Thymus (tissue), 11 donors: ENCODE measurements around the gene PSMC6. TPM values are rescaled to one million over a fixed set of nuclear protein-coding genes. Genes with fewer than 3 reads are reported as not detected.
A peak's percentile ranks its signal among the peaks of the same experiment; 100 is the strongest.

Source experiments
- DNase-seq, 9 donors: peaks; one replicate each; pipeline ENCODE4 v3.0.0-alpha.2; 2013; ENCODE audit warnings: low spot score in 9 of 9, low read depth in 6 of 9, missing footprints in 1 of 9
- H3K27ac ChIP-seq, 2 donors: one replicate each; pipeline ENCODE4 v1.5.1; 2013; ENCODE audit warnings: control low read depth in 1 of 2, low read depth in 1 of 2, low read length in 1 of 2, mild to moderate bottlenecking in 1 of 2, moderate library complexity in 1 of 2
- H3K27me3 ChIP-seq, 2 donors: one replicate each; pipeline ENCODE4 v1.5.1; 2013; ENCODE audit warnings: low read length in 1 of 2; ENCODE audit not compliant: control insufficient read depth in 2 of 2, insufficient read depth in 1 of 2
- H3K36me3 ChIP-seq, 2 donors: one replicate each; pipeline ENCODE4 v1.5.1; 2013; ENCODE audit warnings: low read length in 1 of 2, mild to moderate bottlenecking in 1 of 2, moderate library complexity in 1 of 2; ENCODE audit not compliant: control insufficient read depth in 2 of 2, insufficient read depth in 2 of 2
- H3K4me1 ChIP-seq, 2 donors: one replicate each; pipeline ENCODE4 v1.5.1; 2013; ENCODE audit warnings: low read length in 2 of 2; ENCODE audit not compliant: control insufficient read depth in 2 of 2, insufficient read depth in 2 of 2
- H3K4me3 ChIP-seq, 2 donors: one replicate each; pipeline ENCODE4 v1.5.1; 2013; ENCODE audit warnings: low read length in 2 of 2, control low read depth in 1 of 2, mild to moderate bottlenecking in 1 of 2
- H3K9me3 ChIP-seq, 2 donors: one replicate each; pipeline ENCODE4 v1.5.1; 2013; ENCODE audit warnings: low read length in 1 of 2, mild to moderate bottlenecking in 1 of 2; ENCODE audit not compliant: control insufficient read depth in 2 of 2, insufficient read depth in 1 of 2
- WGBS: extraction: QIAGEN DNeasy Blood & Tissue Kit; methylation state at CpG from one replicate; pipeline ENCODE4 v1.1.7; 2013; 5-methylcytosine and 5-hydroxymethylcytosine counted together
- polyA plus RNA-seq: library from polyadenylated mRNA; stranded (reverse); fragments of 200-250 nt; gene quantifications from one replicate; pipeline ENCODE4 v1.2.3, GENCODE V29; 2013
- total RNA-seq: library from RNA; stranded (reverse); fragments of 120-200 nt; gene quantifications from one replicate; pipeline ENCODE4 v1.2.4, GENCODE V29; 2013
- donor health status: healthy.

Gene PSMC6
- total and polyA plus RNA-seq, 2 donors, result 141 to 150 TPM

GRCh38 chr14:52686176-52686575 lies 20.8 kb upstream of the PSMC6 start:
- H3K27ac ChIP-seq, result no peak overlapping the region
- H3K4me3 ChIP-seq, result no peak overlapping the region
- WGBS, result 98% methylated on average over 1 of the region's 1 CpG
- peaks cover 0 to 2% of the 10 kb centered on the region in 2 donors for H3K4me1 ChIP-seq
- H3K36me3 ChIP-seq, result no peaks in the 10 kb centered on the region
- no peaks in the 10 kb centered on the region for H3K27me3 ChIP-seq
- H3K9me3 ChIP-seq, result no peaks in the 10 kb centered on the region
- DNase-seq, result no peak

GRCh38 chr14:52690983-52691760 lies 15.8 kb upstream of the PSMC6 start:
- Histone ChIP-seq H3K36me3 (no peaks in the 10 kb centered on the region), H3K27ac (no peak overlapping the region), H3K4me3 (no peak overlapping the region), H3K9me3 (no peaks in the 10 kb centered on the region), H3K4me1 (peaks cover 0 to 1% of the 10 kb centered on the region in 2 donors), H3K27me3 (no peaks in the 10 kb centered on the region)
- WGBS, result 96% methylated on average over 7 of the region's 7 CpGs
- no peak for DNase-seq

- no peak overlapping the region for H3K27ac ChIP-seq
- 70% methylated on average over 5 of the region's 5 CpGs for WGBS
- H3K27me3 ChIP-seq, result peaks cover 0 to 2% of the 10 kb centered on the region in 2 donors
- H3K4me1 ChIP-seq, result peaks cover 0 to 3% of the 10 kb centered on the region in 2 donors
- H3K36me3 ChIP-seq, result no peaks in the 10 kb centered on the region
- H3K4me3 ChIP-seq, result no peak overlapping the region
- peak in 1 of 9 donors; percentile 22 for DNase-seq
- H3K9me3 ChIP-seq, result no peaks in the 10 kb centered on the region
Observed at GRCh38 chr14:52692248-52692962, 14.6 kb upstream of the PSMC6 start.

- Histone ChIP-seq H3K27ac (no peak overlapping the region), H3K4me1 (peaks cover 0 to 3% of the 10 kb centered on the region in 2 donors), H3K4me3 (no peak overlapping the region), H3K36me3 (no peaks in the 10 kb centered on the region), H3K27me3 (peaks cover 0 to 2% of the 10 kb centered on the region in 2 donors), H3K9me3 (no peaks in the 10 kb centered on the region)
- 92% methylated on average over 3 of the region's 3 CpGs for WGBS
- no peak for DNase-seq
Observed at GRCh38 chr14:52693036-52693435, 14.0 kb upstream of the PSMC6 start.

- H3K4me3 ChIP-seq, result no peak overlapping the region
- WGBS, result 96% methylated on average over 7 of the region's 7 CpGs
Observed at GRCh38 chr14:52693532-52693931, 13.5 kb upstream of the PSMC6 start.

GRCh38 chr14:52694761-52695480 lies 12.1 kb upstream of the PSMC6 start:
- peak overlapping the region; percentile 78 to 89 for H3K4me3 ChIP-seq
- peak in 8 of 9 donors; percentile 33 to 82 (median 54) for DNase-seq
- H3K27me3 ChIP-seq, result peaks cover 0 to 2% of the 10 kb centered on the region in 2 donors
- H3K4me1 ChIP-seq, result peaks cover 0 to 3% of the 10 kb centered on the region in 2 donors
- no peaks in the 10 kb centered on the region for H3K9me3 ChIP-seq
- H3K36me3 ChIP-seq, result no peaks in the 10 kb centered on the region
- under 1% methylated on average over 46 of the region's 46 CpGs for WGBS
- peak overlapping the region; percentile 82 to 86 for H3K27ac ChIP-seq

More at GRCh38 chr14:52693532-52693931, 13.5 kb upstream of the PSMC6 start:
- H3K9me3 ChIP-seq, result no peaks in the 10 kb centered on the region
- peaks cover 0 to 2% of the 10 kb centered on the region in 2 donors for H3K27me3 ChIP-seq
- DNase-seq, result no peak
- no peaks in the 10 kb centered on the region for H3K36me3 ChIP-seq
- H3K4me1 ChIP-seq, result peaks cover 0 to 3% of the 10 kb centered on the region in 2 donors
- H3K27ac ChIP-seq, result no peak overlapping the region

GRCh38 chr14:52695481-52696091 lies 11.4 kb upstream of the PSMC6 start, which contains the start of gene ERO1A:
Gene ERO1A (minus strand): TSS chr14:52695558. CDS start chr14:52695481, 77 bp downstream.
- Histone ChIP-seq H3K4me1 (peaks cover 0 to 3% of the 10 kb centered on the region in 2 donors), H3K9me3 (no peaks in the 10 kb centered on the region), H3K27ac (peak within 1 kb of the TSS; percentile 82 to 86), H3K27me3 (peaks cover 0 to 2% of the 10 kb centered on the region in 2 donors), H3K36me3 (no peaks in the 10 kb centered on the region), H3K4me3 (peak within 1 kb of the TSS; percentile 78 to 89)
- DNase-seq, result peak in 7 of 9 donors; percentile 7 to 57 (median 29)
- under 1% methylated on average over 78 of the region's 78 CpGs for WGBS

- Histone ChIP-seq H3K27me3 (peaks cover 0 to 2% of the 10 kb centered on the region in 2 donors), H3K36me3 (no peaks in the 10 kb centered on the region), H3K4me1 (peaks cover 0 to 3% of the 10 kb centered on the region in 2 donors), H3K27ac (no peak overlapping the region), H3K9me3 (no peaks in the 10 kb centered on the region), H3K4me3 (no peak overlapping the region)
- no peak for DNase-seq
- WGBS, result 66% methylated on average over 2 of the region's 2 CpGs
Observed at GRCh38 chr14:52700701-52701172, 6.3 kb upstream of the PSMC6 start.
